Fibroblast of peridontal ligament (primary cell): ENCODE measurements around the gene TMF1.
A peak's percentile ranks its signal among the peaks of the same experiment; 100 is the strongest.

Experiments
- DNase-seq: peaks from one replicate; pipeline ENCODE4 v3.0.0-alpha.2; 2010; ENCODE audit errors: extremely low read depth

The TMF1 gene

DNA sequence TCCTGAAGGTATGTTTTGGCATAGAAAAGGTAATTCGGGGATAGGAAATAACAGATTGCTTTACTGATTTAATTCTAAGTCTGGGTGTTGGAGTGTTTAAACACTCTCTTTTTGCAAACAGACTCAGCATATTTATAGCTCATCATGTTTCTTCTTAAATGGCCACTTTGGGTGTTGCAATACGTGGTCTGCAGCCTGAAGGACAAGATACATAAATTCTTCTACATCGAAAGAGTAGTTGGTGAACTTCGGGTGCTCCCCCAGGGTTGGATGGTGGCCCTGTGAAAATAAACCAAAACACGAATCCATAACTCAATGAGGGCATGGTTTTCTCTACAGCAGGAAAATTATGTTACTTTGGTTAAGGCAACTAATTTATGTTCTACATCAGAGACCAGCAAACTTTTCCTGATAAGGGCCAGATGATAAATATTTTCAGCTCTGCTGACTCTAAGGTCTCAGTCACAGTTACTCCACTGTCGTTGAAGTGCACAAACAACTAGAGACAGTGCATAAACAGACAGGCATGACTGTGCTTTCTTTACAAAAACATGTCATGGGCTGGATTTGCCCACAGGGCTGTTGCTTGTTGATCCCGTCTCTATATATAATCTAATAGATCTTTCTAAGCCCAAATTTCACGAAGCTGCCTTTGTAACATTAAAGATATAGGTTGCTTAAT lies 74.5 kb downstream of the TMF1 start:
- no peak for DNase-seq

DNA sequence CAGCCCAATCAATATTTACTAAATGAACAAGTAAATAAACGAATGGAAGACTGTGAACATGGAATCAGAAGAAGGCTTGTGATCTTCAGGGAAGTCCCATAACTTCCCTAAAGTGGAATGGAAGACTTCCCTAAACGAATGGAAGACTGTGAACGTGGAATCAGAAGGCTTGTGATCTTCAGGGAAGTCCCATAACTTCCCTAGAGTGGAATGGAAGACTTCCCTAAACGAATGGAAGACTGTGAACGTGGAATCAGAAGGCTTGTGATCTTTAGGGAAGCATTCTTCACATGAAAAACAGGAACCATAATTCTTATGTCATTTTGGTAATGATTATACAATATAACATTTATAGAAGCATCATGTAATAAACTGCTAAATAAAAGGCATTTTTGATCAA lies 77.4 kb downstream of the TMF1 start:
- DNase-seq, result no peak

DNA sequence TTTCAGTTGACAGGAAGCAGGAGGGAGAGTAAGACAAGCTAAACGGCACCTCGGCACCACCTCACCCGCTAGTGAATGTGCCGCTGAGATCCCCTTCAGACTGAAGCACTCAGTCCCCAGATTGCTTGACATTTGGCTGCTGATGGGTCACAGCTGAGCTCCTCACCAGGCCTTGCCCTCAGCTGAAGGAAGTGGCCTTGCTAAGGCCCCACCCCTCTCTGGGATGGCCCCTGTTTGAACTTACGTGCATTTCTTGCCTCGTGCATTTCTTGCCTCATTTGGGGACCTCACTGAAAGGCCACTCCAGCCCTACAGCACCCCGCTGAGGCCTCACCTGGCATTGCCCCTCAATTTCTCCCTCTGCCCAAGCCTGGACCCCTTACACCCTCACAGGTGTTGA lies 78.5 kb downstream of the TMF1 start:
- no peak for DNase-seq

DNA sequence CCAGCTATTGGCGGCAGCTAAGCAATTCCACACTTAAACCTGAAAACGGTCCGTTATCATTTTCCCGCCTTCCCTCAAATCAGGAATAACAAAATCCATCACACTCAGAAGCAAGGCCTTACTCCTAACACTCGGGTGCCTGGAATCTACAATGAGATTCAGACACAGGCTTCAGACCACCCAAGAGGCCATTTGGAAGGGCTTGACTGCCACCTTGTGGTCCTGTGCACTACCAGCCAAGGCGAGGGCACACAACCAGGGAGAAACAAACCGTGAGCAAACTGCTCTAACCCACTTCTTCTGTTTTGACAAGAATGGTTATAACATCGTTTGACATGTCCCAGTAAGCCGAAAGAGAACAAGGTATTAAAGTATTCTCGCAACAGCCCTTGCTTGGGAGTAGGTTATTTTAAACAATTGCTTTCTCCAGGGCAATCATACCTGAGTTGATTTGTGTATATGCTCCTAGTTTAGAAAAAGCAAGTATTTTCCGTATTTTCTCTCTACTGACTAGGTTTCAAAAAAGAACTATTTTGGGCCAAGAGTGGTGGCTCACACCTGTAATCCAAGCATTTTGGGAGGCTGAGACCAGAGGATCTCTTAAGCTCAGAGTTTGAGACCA lies 79.7 kb downstream of the TMF1 start:
- DNase-seq, result peak; percentile 46
